ENCODE measurements around the gene WFS1. TPM values are rescaled to one million over a fixed set of nuclear protein-coding genes. Genes with fewer than 3 reads are reported as not detected.

The WFS1 gene
- total and polyA plus RNA-seq, 9 of the 15 experiments (the other 6 are each of a cell fraction or from before 2014, with no cell fraction given), result 0.01 to 0.29 (median 0.03) TPM; not detected in 5

- TF ChIP-seq RBM25 (IDR thresholded peaks at IDR 0.05; ENCODE audit: low read depth, low read length, severe bottlenecking), result peak; percentile 100
- no peak for TF ChIP-seq ZNF644 (tag; IDR thresholded peaks at IDR 0.05; ENCODE audit: low read depth)
- no peak for TF ChIP-seq CSDE1 (IDR thresholded peaks at IDR 0.05)
- TF ChIP-seq ZBTB8A (IDR thresholded peaks at IDR 0.05; ENCODE audit: partially characterized antibody), result no peak
- TF ChIP-seq BRD4 (IDR thresholded peaks at IDR 0.05), result no peak
- TF ChIP-seq CTCF (IDR thresholded peaks at IDR 0.05 in 2 of 3, conservative IDR thresholded peaks at IDR 0.05 in 1 of 3; ENCODE audit: insufficient read depth in 2 of 3, low read depth in 1 of 3, low read length in 3 of 3), result no peak
- TF ChIP-seq ZNF3 (CRISPR knock-in tag; IDR thresholded peaks at IDR 0.05), result no peak
- no peak for TF ChIP-seq CCAR2 (IDR thresholded peaks at IDR 0.05; ENCODE audit: low read depth, low read length)
- no peak for TF ChIP-seq ZNF707 (CRISPR knock-in tag; conservative IDR thresholded peaks at IDR 0.05)
- no peak for TF ChIP-seq CREB5 (CRISPR knock-in tag; IDR thresholded peaks at IDR 0.05)
- TF ChIP-seq, protein P1, sequence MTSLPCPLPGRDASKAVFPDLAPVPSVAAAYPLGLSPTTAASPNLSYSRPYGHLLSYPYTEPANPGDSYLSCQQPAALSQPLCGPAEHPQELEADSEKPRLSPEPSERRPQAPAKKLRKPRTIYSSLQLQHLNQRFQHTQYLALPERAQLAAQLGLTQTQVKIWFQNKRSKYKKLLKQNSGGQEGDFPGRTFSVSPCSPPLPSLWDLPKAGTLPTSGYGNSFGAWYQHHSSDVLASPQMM (CRISPR knock-in tag; IDR thresholded peaks at IDR 0.05), result no peak
- no peak for TF ChIP-seq ZNF12 (CRISPR knock-in tag; IDR thresholded peaks at IDR 0.05)
- TF ChIP-seq TGIF2 (CRISPR knock-in tag; IDR thresholded peaks at IDR 0.05), result no peak
- no peak for TF ChIP-seq RFX5 (IDR thresholded peaks at IDR 0.05; ENCODE audit: low read depth, low read length)
- TF ChIP-seq, protein P2, sequence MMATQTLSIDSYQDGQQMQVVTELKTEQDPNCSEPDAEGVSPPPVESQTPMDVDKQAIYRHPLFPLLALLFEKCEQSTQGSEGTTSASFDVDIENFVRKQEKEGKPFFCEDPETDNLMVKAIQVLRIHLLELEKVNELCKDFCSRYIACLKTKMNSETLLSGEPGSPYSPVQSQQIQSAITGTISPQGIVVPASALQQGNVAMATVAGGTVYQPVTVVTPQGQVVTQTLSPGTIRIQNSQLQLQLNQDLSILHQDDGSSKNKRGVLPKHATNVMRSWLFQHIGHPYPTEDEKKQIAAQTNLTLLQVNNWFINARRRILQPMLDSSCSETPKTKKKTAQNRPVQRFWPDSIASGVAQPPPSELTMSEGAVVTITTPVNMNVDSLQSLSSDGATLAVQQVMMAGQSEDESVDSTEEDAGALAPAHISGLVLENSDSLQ (IDR thresholded peaks at IDR 0.05), result peak; percentile 99
Observed at GRCh38 chr4:6269616-6270511, at the start of gene WFS1 (continued).

All from K562 (cell line).